Osteoblast (primary cell): Measurements from ENCODE around the gene CRYBB3. TPM values are rescaled to one million over a fixed set of nuclear protein-coding genes. Genes with fewer than 3 reads are reported as not detected.
"Not testable (repeated sequence)": the region's sequence is repeated elsewhere in the genome, so short reads cannot be mapped to it uniquely, and the experiment has no call there.

Experiments used
- DNase-seq: peaks from one replicate; pipeline ENCODE4 v3.0.0; 2011; ENCODE audit warnings: low spot score, mixed read lengths; ENCODE audit not compliant: insufficient read length; ENCODE audit errors: missing footprints
- H2AFZ ChIP-seq: 2 replicates; pipeline ENCODE4 v1.6.0; 2011; ENCODE audit warnings: mild to moderate bottlenecking, low read length
- H3K27ac ChIP-seq: 2 replicates; pipeline ENCODE4 v1.5.1; 2011; ENCODE audit warnings: mild to moderate bottlenecking, low read depth, low read length, moderate library complexity
- H3K27me3 ChIP-seq: 2 replicates; pipeline ENCODE4 v1.6.0; 2012; ENCODE audit warnings: mild to moderate bottlenecking, control low read depth, inconsistent platforms, low read length, moderate library complexity; ENCODE audit not compliant: insufficient read depth
- H3K36me3 ChIP-seq: 2 replicates; pipeline ENCODE4 v1.5.1; 2011; ENCODE audit warnings: mild to moderate bottlenecking, low read length, control low read depth, moderate library complexity; ENCODE audit not compliant: insufficient read depth
- H3K4me1 ChIP-seq: 2 replicates; pipeline ENCODE4 v1.5.1; 2011; ENCODE audit warnings: mild to moderate bottlenecking, low read length, control low read depth, moderate library complexity; ENCODE audit not compliant: insufficient read depth
- H3K4me2 ChIP-seq: 2 replicates; pipeline ENCODE4 v1.6.0; 2011; ENCODE audit warnings: mild to moderate bottlenecking, low read length; ENCODE audit not compliant: insufficient read depth
- H3K4me3 ChIP-seq: fragments of 200-600 bp; sonication (generic); 3 replicates; pipeline ENCODE4 v1.5.1; 2012; ENCODE audit warnings: mild to moderate bottlenecking, low read length, inconsistent platforms; ENCODE audit not compliant: insufficient read depth
- H3K79me2 ChIP-seq: 2 replicates; pipeline ENCODE4 v1.6.0; 2012; ENCODE audit warnings: mild to moderate bottlenecking, low read length, control low read depth, inconsistent platforms; ENCODE audit not compliant: insufficient read depth
- H3K9me3 ChIP-seq: 2 replicates; pipeline ENCODE4 v1.5.1; 2011; ENCODE audit warnings: low read depth, low read length, control low read depth
- H4K20me1 ChIP-seq: 2 replicates; pipeline ENCODE4 v1.6.0; 2012; ENCODE audit warnings: mild to moderate bottlenecking, low read length, control low read depth; ENCODE audit not compliant: insufficient read depth
- CTCF ChIP-seq: IDR thresholded peaks from 2 replicates; pipeline ENCODE4 v1.5.1; 2011; ENCODE audit warnings: mild to moderate bottlenecking, low read depth, low read length, moderate library complexity; ENCODE audit errors: extremely low read depth
- total RNA-seq: library from RNA; depleted of rRNA; stranded (reverse); fragments of >200 nt; gene quantifications from 2 replicates; pipeline ENCODE4 v1.2.3, GENCODE V29; 2012

Gene CRYBB3
- total RNA-seq, 1 donor: not detected

DNA sequence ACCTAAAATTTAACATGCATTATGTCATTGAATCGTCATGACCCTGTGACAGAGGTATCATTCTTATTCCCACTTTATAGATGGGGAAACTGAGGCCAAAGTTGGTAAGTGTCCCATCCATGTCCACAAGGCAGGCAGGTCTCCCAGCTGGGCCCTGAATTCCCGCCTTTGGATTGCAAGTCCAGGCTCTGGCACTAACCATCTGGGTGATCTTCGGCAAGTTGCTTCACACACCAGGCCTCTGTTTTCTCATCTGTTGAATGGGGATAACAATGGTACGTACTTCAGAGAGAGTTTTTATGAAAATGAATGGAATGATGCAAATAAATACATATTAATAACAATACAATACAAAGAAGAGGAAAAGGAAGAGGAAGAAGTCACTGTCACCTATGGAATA lies 3.4 kb downstream of the CRYBB3 start:
- Histone ChIP-seq H4K20me1 (no peaks in the 10 kb centered on the region), H2AFZ (no peak overlapping the region), H3K4me1 (no peaks in the 10 kb centered on the region), H3K4me2 (no peak overlapping the region), H3K79me2 (no peaks in the 10 kb centered on the region), H3K9me3 (no peaks in the 10 kb centered on the region), H3K36me3 (no peaks in the 10 kb centered on the region), H3K27ac (no peak overlapping the region), H3K4me3 (no peak overlapping the region), H3K27me3 (no peaks in the 10 kb centered on the region)
- DNase-seq: peak; percentile 14
- no peak for TF ChIP-seq CTCF

GRCh38 chr22:25204547-25204946 lies 4.9 kb downstream of the CRYBB3 start:
- not testable (repeated sequence) for DNase-seq

GRCh38 chr22:25205847-25206246 lies 6.2 kb downstream of the CRYBB3 start:
- Histone ChIP-seq H2AFZ (no peak overlapping the region), H3K27me3 (no peaks in the 10 kb centered on the region), H3K4me3 (no peak overlapping the region), H4K20me1 (no peaks in the 10 kb centered on the region), H3K4me1 (no peaks in the 10 kb centered on the region), H3K9me3 (no peaks in the 10 kb centered on the region), H3K79me2 (no peaks in the 10 kb centered on the region), H3K4me2 (no peak overlapping the region), H3K27ac (no peak overlapping the region), H3K36me3 (no peaks in the 10 kb centered on the region)
- no peak for TF ChIP-seq CTCF
- DNase-seq: no peak

More at GRCh38 chr22:25204547-25204946, 4.9 kb downstream of the CRYBB3 start:
- not testable (repeated sequence) for H3K27me3 ChIP-seq, H3K4me3 ChIP-seq, H3K36me3 ChIP-seq, H3K4me1 ChIP-seq, H3K27ac ChIP-seq, H3K9me3 ChIP-seq, H3K79me2 ChIP-seq, H2AFZ ChIP-seq, H4K20me1 ChIP-seq, H3K4me2 ChIP-seq

GRCh38 chr22:25206998-25207397 lies 7.3 kb downstream of the CRYBB3 start:
- no peaks in the 10 kb centered on the region for H3K9me3 ChIP-seq
- no peaks in the 10 kb centered on the region for H3K36me3 ChIP-seq
- no peak for TF ChIP-seq CTCF
- no peak overlapping the region for H3K4me3 ChIP-seq
- H3K27ac ChIP-seq: no peak overlapping the region
- no peaks in the 10 kb centered on the region for H3K4me1 ChIP-seq
- no peak overlapping the region for H2AFZ ChIP-seq
- no peak overlapping the region for H3K4me2 ChIP-seq
- no peaks in the 10 kb centered on the region for H3K27me3 ChIP-seq
- DNase-seq: no peak
- no peaks in the 10 kb centered on the region for H4K20me1 ChIP-seq
- no peaks in the 10 kb centered on the region for H3K79me2 ChIP-seq
